Epithelial cell of esophagus (primary cell): ENCODE results near the gene DFFB.
"Not testable (repeated sequence)": the region's sequence is repeated elsewhere in the genome, so short reads cannot be mapped to it uniquely, and the experiment has no call there.

Experiments
- DNase-seq: peaks from one replicate; pipeline ENCODE4 v3.0.0; 2010; ENCODE audit warnings: low read depth
- H3K4me3 ChIP-seq: 2 replicates; pipeline ENCODE4 v1.5.1; 2011; ENCODE audit warnings: mild to moderate bottlenecking, low read length, control low read depth
- CTCF ChIP-seq: IDR thresholded peaks from 2 replicates; pipeline ENCODE4 v1.5.1; 2011; ENCODE audit warnings: low read depth, mild to moderate bottlenecking, low read length, control low read depth, inconsistent platforms; ENCODE audit not compliant: insufficient read depth; ENCODE audit errors: missing control alignments

Gene DFFB

DNA sequence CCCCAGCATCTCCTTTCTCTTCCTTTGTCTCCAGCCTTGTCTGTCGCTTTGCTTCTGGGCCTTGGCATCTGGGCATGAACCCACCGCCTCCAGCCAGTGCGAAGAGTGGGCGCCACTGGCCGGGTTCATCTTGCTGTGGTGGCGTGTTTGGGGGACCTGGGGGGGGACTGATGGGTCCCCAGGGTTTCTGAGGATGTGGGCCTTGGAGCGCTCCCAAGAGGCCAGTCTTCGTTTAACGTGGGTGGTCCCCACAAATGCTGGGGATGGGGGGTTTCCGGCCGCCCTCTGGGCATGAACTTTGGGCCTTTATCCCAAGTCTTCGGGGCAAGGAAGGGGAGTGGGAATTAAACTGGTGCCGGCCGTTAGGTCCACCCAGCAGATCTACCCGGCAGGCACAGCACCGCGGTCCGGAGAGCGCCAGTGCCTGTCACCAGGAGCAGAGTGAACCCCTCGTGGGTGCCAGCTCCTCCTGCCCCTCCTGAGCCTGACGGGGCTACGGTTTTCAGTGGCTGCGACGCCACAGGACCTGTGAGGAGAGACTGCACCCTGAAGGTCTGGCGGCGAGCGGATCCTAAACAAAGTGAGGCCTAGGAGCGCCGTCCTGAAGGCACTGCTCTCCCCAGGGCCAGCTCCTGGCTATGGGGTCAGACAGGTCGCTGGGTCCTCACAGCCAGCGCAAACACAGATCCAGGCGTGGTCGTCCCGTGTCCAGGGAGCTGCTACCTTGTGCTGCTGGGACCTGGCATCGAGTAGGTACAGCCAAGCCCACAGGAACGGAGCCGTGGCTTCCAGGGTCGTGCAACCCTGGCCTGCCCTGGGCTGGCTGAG is 54.9 kb downstream of the DFFB start:
- H3K4me3 ChIP-seq = no peak overlapping the region
- no peak for DNase-seq

GRCh38 chr1:3912809-3913685 is 55.8 kb downstream of the DFFB start:
- TF ChIP-seq CTCF = no peak
- H3K4me3 ChIP-seq = no peak overlapping the region
- no peak for DNase-seq

More for the DNA sequence above, 54.9 kb downstream of the DFFB start:
- TF ChIP-seq CTCF = no peak

DNA sequence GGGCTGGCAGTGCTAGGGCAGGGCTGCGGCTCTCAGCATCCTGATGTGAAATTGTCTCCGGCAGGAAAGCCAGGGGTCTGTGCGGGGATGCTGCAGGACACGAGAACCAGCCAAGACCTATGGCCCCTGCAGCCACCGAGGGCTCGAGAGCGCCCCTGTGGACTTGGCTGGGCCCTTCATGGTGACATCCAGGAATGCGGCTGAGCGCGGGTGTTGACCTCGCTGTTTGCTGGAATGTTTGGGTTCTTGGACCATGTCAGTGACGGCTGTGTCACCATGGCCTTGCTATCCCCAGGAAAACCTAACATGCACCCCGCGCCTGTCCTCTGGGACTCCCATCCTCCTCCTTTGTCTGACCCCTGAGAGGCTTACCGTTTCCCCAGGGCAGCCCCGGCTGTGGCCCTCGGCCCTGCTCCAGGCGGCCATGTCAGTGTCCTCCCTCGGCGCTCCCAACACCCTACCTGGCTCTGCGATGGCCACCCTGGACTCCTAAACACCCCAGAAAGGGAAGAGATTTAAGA is 57.1 kb downstream of the DFFB start:
- DNase-seq = no peak
- no peak for TF ChIP-seq CTCF
- H3K4me3 ChIP-seq = no peak overlapping the region

GRCh38 chr1:3914911-3915310 is 57.6 kb downstream of the DFFB start:
- no peak overlapping the region for H3K4me3 ChIP-seq
- no peak for TF ChIP-seq CTCF
- no peak for DNase-seq

DNA sequence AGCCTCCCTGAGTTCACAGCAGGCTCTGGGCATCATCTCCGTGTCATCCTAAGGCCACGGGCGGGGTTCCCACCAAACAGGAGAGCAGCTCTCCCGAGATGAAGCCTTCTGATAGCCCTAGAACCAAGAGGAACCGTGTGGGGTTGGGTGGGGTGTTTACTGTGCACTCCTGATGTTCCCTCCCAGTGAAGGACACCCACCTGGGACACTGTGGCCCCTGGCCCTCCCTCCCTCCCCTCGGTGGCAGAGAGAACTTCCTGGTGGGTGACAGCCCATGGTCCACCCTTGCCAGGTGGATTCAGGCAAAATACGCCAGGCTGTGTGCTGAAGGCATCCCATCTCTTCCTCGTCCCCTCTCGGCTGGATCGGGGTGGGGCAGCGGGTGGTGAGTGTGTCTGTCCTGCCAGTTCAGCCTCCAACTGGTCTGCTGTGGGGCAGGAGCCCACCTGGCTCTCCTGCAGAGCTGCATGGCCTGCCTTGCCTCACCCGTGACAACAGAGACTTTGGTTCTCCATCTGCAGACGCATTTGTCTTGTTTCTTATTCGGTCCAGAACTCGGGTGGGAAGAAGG is 58.4 kb downstream of the DFFB start:
- no peak for TF ChIP-seq CTCF
- H3K4me3 ChIP-seq = no peak overlapping the region
- no peak for DNase-seq

GRCh38 chr1:3917761-3918160 is 60.5 kb downstream of the DFFB start:
- no peak overlapping the region for H3K4me3 ChIP-seq
- TF ChIP-seq CTCF = no peak
- DNase-seq = no peak

DNA sequence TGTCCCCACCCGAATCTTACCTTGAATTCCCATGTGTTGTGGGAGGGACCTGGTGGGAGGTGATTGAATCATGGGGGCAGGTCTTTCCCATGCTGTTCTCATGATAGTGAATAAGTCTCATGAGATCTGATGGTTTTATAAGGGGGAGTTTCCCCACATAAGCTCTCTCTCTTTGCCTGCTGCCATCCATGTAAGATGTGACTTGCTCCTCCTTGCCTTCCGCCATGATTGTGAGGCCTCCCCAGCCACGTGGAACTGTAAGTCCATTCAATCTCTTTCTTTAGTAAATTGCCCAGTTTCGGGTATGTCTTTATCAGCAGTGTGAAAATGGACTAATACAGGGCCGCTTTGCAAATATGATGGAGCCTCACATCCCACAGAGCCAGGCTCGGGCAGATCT is 61.1 kb downstream of the DFFB start:
- H3K4me3 ChIP-seq, DNase-seq: not testable (repeated sequence)
